ENCODE data around the gene ING3. TPM values are rescaled to one million over a fixed set of nuclear protein-coding genes. Genes with fewer than 3 reads are reported as not detected.

ING3 gene
- total RNA-seq, 1 experiment from 2014 or later, result 9.1 TPM

- Histone ChIP-seq H3K27ac (ENCODE audit: low read length) (no peak overlapping the region), H3K9me3 (ENCODE audit: control insufficient read depth, insufficient read depth, low read depth, low read length) (no peaks in the 10 kb centered on the region), H3K27me3 (ENCODE audit: control insufficient read depth, insufficient read depth, low read length) (peaks cover 9% of the 10 kb centered on the region), H3K36me3 (ENCODE audit: control insufficient read depth, insufficient read depth, low read length) (peaks cover 16% of the 10 kb centered on the region), H3K4me1 (ENCODE audit: control insufficient read depth, insufficient read depth, low read length) (peaks cover 13% of the 10 kb centered on the region), H3K4me3 (ENCODE audit: low read depth in 2 of 2, low read length in 2 of 2) (no peak overlapping the region)
- DNase-seq (ENCODE audit: low read depth, low spot score) (no peak), ATAC-seq (no peak)
- BruUV-seq (replicated peaks), result no TSS peak
- ChIA-PET CTCF (no interaction called here), POLR2A (no interaction called here)
- TF ChIP-seq SIN3A (IDR thresholded peaks at IDR 0.05; ENCODE audit: borderline replicate concordance, insufficient read depth, low read depth, low read length) (no peak), CTCF (IDR thresholded peaks at IDR 0.05) (no peak), POLR2AphosphoS5 (IDR thresholded peaks at IDR 0.05; ENCODE audit: low read depth, low read length) (no peak), TCF7L2 (IDR thresholded peaks at IDR 0.05; ENCODE audit: low read depth, low read length) (no peak), REST (IDR thresholded peaks at IDR 0.05; ENCODE audit: insufficient read depth in 1 of 2, low read depth in 2 of 2, low read length in 1 of 2) (no peak)
- intact Hi-C loops (cut with micrococcal nuclease; ENCODE audit: unreplicated experiment) (no loop called here), in situ Hi-C loops (cut with HindIII; ENCODE audit: low pct_unique_long_range_greater_than_20kb, low sequenced_read_pairs) (no loop called here)
Measured at GRCh38 chr7:120947980-120948379, 2.6 kb upstream of the ING3 start.

GRCh38 chr7:120949393-120949911 is 1.1 kb upstream of the ING3 start:
- ChIA-PET POLR2A (no interaction called here), CTCF (no interaction called here)
- no peak overlapping the region; the same call in 1 of the 2 replicates for H3K27ac ChIP-seq (ENCODE audit: low read length)
- in situ Hi-C loops (cut with HindIII; ENCODE audit: low pct_unique_long_range_greater_than_20kb, low sequenced_read_pairs) (no loop called here), intact Hi-C loops (cut with micrococcal nuclease; ENCODE audit: unreplicated experiment) (no loop called here)
- H3K9me3 ChIP-seq (ENCODE audit: control insufficient read depth, insufficient read depth, low read depth, low read length), result no peaks in the 10 kb centered on the region
- no peak for ATAC-seq
- H3K4me3 ChIP-seq (ENCODE audit: low read depth in 2 of 2, low read length in 2 of 2), result peak overlapping the region; percentile 96 to 99
- peaks cover 13% of the 10 kb centered on the region for H3K4me1 ChIP-seq (ENCODE audit: control insufficient read depth, insufficient read depth, low read length)
- TF ChIP-seq TCF7L2 (IDR thresholded peaks at IDR 0.05; ENCODE audit: low read depth, low read length) (no peak), CTCF (IDR thresholded peaks at IDR 0.05) (no peak), POLR2AphosphoS5 (IDR thresholded peaks at IDR 0.05; ENCODE audit: low read depth, low read length) (no peak), REST (IDR thresholded peaks at IDR 0.05; ENCODE audit: insufficient read depth in 1 of 2, low read depth in 2 of 2, low read length in 1 of 2) (no peak), SIN3A (IDR thresholded peaks at IDR 0.05; ENCODE audit: borderline replicate concordance, insufficient read depth, low read depth, low read length) (no peak)
- BruUV-seq (replicated peaks), result no TSS peak
- peaks cover 6% of the 10 kb centered on the region; the same call in 1 of the 2 replicates for H3K27me3 ChIP-seq (ENCODE audit: control insufficient read depth, insufficient read depth, low read length)
- peaks cover 24% of the 10 kb centered on the region for H3K36me3 ChIP-seq (ENCODE audit: control insufficient read depth, insufficient read depth, low read length)
- no peak for DNase-seq (ENCODE audit: low read depth, low spot score)

All from Panc1 (cell line).